Breast epithelium (tissue), 4 donors: ENCODE measurements around the gene ZNF780A. TPM values are rescaled to one million over a fixed set of nuclear protein-coding genes. Genes with fewer than 3 reads are reported as not detected.

Source experiments
- DNase-seq, 2 donors: peaks; one replicate each; pipeline ENCODE4 v3.0.0-alpha.2; 2019; ENCODE audit warnings: low spot score in 2 of 2
- H3K27ac ChIP-seq, 2 donors: fragments of 200-600 bp; sonication (generic) in 1 of 2; one replicate each; pipeline ENCODE4 v1.5.1; 2016 to 2019; ENCODE audit warnings: mild to moderate bottlenecking in 1 of 2
- H3K27me3 ChIP-seq, 2 donors: fragments of 200-600 bp; sonication (generic) in 1 of 2; one replicate each; pipeline versions ENCODE4 v1.5.1 to v1.6.0; 2017 to 2019; ENCODE audit warnings: control low read depth in 1 of 2, mild to moderate bottlenecking in 1 of 2
- H3K36me3 ChIP-seq: fragments of 200-600 bp; one replicate; pipeline ENCODE4 v1.5.1; 2019
- H3K4me1 ChIP-seq, 2 donors: fragments of 200-600 bp; sonication (generic); one replicate each; pipeline ENCODE4 v1.5.1; 2016 to 2019; ENCODE audit warnings: control low read depth in 1 of 2
- H3K4me3 ChIP-seq, 3 donors: fragments of 200-600 bp; sonication (generic); 1 replicate in 2 of 3; 2 replicates in 1 of 3; pipeline ENCODE4 v1.5.1; 2016 to 2019; ENCODE audit warnings: mild to moderate bottlenecking in 3 of 3, moderate library complexity in 2 of 3
- H3K9me3 ChIP-seq, 2 donors: fragments of 200-600 bp; sonication (generic) in 1 of 2; one replicate each; pipeline ENCODE4 v1.5.1; 2016 to 2019; ENCODE audit warnings: control low read depth in 1 of 2
- POLR2A ChIP-seq: fragments of 450-650 bp; IDR thresholded peaks from one replicate; pipeline ENCODE4 v1.6.1; 2016; ENCODE audit warnings: antibody characterized with exemption, mild to moderate bottlenecking, moderate library complexity
- POLR2AphosphoS5 ChIP-seq, 3 donors: sonication (generic); formaldehyde crosslinking; IDR thresholded peaks; one replicate each; pipeline ENCODE4 v1.6.1; 2017; ENCODE audit warnings: antibody characterized with exemption in 3 of 3
- intact Hi-C: fragments of 100-400 bp; cut with DNase I; formaldehyde crosslinking; loops from one replicate; pipeline ENCODE4 v1.15.1; 2023; ENCODE audit warnings: low total_unique reads
- total RNA-seq, 3 donors: library from RNA; depleted of rRNA; stranded (reverse); fragments of >200 nt; gene quantifications; one replicate each; pipeline ENCODE4 v1.1.0, GENCODE V29; 2016
- TF ChIP-seq, protein P1 (sequence below), 3 donors: fragments of 450-650 bp; IDR thresholded peaks; one replicate each; pipeline ENCODE4 v1.5.1; 2016 to 2017; ENCODE audit warnings: antibody characterized with exemption in 3 of 3, mild to moderate bottlenecking in 3 of 3, moderate library complexity in 3 of 3

The ZNF780A gene
- total RNA-seq, 3 donors from 2014 or later = 6.2 to 26.8 (median 14.4) TPM

GRCh38 chr19:40101813-40102212, 11.1 kb upstream of the ZNF780A start:
- H3K36me3 ChIP-seq = no peaks in the 10 kb centered on the region
- H3K27me3 ChIP-seq = no peaks in the 10 kb centered on the region
- no peak overlapping the region for H3K27ac ChIP-seq
- H3K4me3 ChIP-seq = no peak overlapping the region
- intact Hi-C loops = no loop called here
- no peaks in the 10 kb centered on the region for H3K4me1 ChIP-seq
- no peaks in the 10 kb centered on the region for H3K9me3 ChIP-seq
- no peak for TF ChIP-seq POLR2AphosphoS5 (IDR thresholded peaks at IDR 0.05)
- TF ChIP-seq, protein P1, sequence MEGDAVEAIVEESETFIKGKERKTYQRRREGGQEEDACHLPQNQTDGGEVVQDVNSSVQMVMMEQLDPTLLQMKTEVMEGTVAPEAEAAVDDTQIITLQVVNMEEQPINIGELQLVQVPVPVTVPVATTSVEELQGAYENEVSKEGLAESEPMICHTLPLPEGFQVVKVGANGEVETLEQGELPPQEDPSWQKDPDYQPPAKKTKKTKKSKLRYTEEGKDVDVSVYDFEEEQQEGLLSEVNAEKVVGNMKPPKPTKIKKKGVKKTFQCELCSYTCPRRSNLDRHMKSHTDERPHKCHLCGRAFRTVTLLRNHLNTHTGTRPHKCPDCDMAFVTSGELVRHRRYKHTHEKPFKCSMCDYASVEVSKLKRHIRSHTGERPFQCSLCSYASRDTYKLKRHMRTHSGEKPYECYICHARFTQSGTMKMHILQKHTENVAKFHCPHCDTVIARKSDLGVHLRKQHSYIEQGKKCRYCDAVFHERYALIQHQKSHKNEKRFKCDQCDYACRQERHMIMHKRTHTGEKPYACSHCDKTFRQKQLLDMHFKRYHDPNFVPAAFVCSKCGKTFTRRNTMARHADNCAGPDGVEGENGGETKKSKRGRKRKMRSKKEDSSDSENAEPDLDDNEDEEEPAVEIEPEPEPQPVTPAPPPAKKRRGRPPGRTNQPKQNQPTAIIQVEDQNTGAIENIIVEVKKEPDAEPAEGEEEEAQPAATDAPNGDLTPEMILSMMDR (IDR thresholded peaks at IDR 0.05) = no peak
- TF ChIP-seq POLR2A = no peak
- DNase-seq = no peak

- intact Hi-C loops = no loop called here
- H3K27ac ChIP-seq = no peak overlapping the region
- DNase-seq = no peak
- no peak overlapping the region for H3K4me3 ChIP-seq
- no peaks in the 10 kb centered on the region for H3K9me3 ChIP-seq
- H3K36me3 ChIP-seq = no peaks in the 10 kb centered on the region
- TF ChIP-seq POLR2A (no peak), POLR2AphosphoS5 (IDR thresholded peaks at IDR 0.05) (no peak)
- TF ChIP-seq, protein P1 (IDR thresholded peaks at IDR 0.05) = no peak
- no peaks in the 10 kb centered on the region for H3K27me3 ChIP-seq
- H3K4me1 ChIP-seq = peaks cover 0 to 2% of the 10 kb centered on the region in 2 donors
Measured at GRCh38 chr19:40093416-40093815, 2.7 kb upstream of the ZNF780A start.

DNA sequence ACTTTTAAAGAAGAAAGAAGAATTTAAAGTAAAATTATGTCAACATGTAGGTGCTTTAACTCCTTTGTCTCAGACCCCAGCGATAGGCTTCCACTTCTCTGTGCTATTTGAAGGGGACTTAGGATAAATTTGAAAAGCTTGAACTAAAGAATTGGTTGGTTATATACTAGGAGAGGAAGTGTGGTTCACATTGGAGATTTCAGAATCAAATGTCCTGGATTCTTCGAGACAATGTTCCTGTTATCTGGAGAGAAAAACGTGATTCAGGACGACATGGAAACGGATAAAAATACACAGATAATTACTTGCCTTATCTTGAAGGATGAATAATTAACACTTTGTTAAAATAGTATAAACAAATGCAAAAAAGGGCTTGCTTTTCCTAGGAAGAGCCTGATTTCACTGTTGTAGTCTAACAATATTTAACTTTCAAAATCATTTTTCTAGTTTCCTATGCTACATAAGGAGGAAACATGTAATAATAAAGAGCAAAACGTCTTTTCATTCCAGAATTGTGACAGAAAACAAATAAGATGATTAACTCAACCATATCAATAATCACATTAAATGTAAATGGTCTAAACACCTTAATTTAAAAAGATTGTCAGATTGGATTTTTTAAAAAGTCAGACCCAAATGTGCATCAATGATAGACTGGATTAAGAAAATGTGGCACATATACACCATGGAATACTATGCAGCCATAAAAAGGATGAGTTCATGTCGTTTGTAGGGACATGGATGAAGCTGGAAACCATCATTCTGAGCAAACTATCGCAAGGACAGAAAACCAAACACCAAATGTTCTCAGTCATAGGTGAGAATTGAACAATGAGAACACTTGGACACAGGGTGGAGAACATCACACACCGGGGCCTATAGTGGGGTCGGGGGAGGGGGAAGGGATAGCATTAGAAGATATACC, 724 bp upstream of the ZNF780A start:
- no peaks in the 10 kb centered on the region for H3K36me3 ChIP-seq
- H3K27ac ChIP-seq = peak overlapping the region; percentile 86 to 97
- H3K4me1 ChIP-seq = peaks cover 0 to 2% of the 10 kb centered on the region in 2 donors
- DNase-seq = no peak
- H3K9me3 ChIP-seq = no peaks in the 10 kb centered on the region
- intact Hi-C loops = no loop called here
- peak overlapping the region; percentile 73 to 88 (median 76) for H3K4me3 ChIP-seq
- H3K27me3 ChIP-seq = no peaks in the 10 kb centered on the region
- TF ChIP-seq POLR2AphosphoS5 (IDR thresholded peaks at IDR 0.05) = no peak

DNA sequence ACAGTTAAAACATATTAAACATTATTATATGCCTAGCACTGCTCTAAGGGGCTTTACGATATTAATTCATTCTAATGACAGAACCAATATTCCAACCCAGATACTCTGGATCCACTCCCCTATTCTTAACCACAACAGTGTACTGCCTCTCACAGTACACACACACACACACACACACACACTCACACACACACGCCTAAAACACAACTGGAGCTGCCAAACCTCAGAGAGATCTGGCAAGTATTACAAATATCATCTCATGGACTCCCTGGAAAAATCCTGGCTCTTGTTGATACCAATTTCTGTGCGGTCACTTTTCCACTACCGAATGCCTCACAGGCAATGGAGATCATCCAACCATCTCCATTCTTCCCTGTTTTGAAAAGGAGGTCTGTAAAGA, 1.3 kb downstream of the ZNF780A start:
- Histone ChIP-seq H3K27ac (peak overlapping the region in 1 of 2 donors; percentile 97), H3K27me3 (no peaks in the 10 kb centered on the region), H3K36me3 (no peaks in the 10 kb centered on the region), H3K4me3 (peak overlapping the region; percentile 73 to 88 (median 76)), H3K4me1 (peaks cover 0 to 2% of the 10 kb centered on the region in 2 donors), H3K9me3 (no peaks in the 10 kb centered on the region)
- no peak for DNase-seq
- TF ChIP-seq, protein P1 (IDR thresholded peaks at IDR 0.05) = no peak
- TF ChIP-seq POLR2AphosphoS5 (IDR thresholded peaks at IDR 0.05) = no peak
- TF ChIP-seq POLR2A = no peak
- intact Hi-C loops = no loop called here

DNA sequence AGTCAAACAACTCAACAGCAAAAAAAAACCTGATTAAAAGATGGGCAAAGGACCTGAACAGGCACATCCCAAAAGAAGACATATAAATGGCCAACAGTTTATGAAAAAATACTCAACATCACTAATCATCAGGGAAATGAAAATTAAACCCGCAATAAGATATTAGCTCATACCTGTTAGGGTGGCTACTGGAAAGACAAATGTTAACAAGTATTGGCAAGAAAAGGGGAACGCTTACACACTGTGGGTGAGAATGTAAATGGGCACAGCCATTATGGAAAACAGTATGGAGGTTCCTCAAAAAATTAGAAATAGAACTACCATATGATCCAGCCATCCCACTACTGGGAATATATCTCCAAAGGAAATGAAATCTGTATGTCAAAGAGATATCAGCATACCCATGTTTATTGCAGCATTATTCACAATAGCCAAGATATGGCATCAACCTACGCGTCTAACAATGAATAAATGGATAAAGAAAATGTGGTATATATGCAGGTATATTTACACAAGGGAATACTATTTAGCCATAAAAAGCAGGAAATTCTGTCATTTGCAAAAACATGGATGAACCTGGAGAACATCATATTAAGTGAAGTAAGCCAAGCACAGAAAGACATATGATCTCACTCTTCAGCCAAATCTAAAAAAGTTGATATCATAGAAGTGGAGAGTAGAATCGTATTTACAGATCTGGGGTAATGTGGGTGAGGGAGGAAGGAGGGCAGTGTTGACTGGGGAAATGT, 2.3 kb downstream of the ZNF780A start:
- H3K27ac ChIP-seq = no peak overlapping the region
- no peak for TF ChIP-seq POLR2A
- no peak for TF ChIP-seq POLR2AphosphoS5 (IDR thresholded peaks at IDR 0.05)
- TF ChIP-seq, protein P1 (IDR thresholded peaks at IDR 0.05) = no peak
- intact Hi-C loops = no loop called here

More for the DNA sequence above, 2.3 kb downstream of the ZNF780A start:
- H3K4me1 ChIP-seq = peaks cover 0 to 2% of the 10 kb centered on the region in 2 donors
- no peaks in the 10 kb centered on the region for H3K36me3 ChIP-seq
- H3K4me3 ChIP-seq = peak overlapping the region in 1 of 3 donors; percentile 88
- DNase-seq = no peak
- no peaks in the 10 kb centered on the region for H3K9me3 ChIP-seq
- no peaks in the 10 kb centered on the region for H3K27me3 ChIP-seq
